SK-N-SH (cell line): Measurements from ENCODE around the gene ACTG2. TPM values are rescaled to one million over a fixed set of nuclear protein-coding genes. Genes with fewer than 3 reads are reported as not detected.

Experiments
- CTCF ChIA-PET: fragments of 300-600, 350-600 bp; formaldehyde crosslinking; extraction: SDS; loops from one replicate; lab custom pipeline; 2021; lab: Yijun Ruan, JAX
- POLR2A ChIA-PET: fragments of 350-600 bp; sonication (Branson Sonifier 250); formaldehyde crosslinking; extraction: SDS; loops from one replicate; lab custom pipeline; 2020; ENCODE audit warnings: antibody characterized with exemption, inconsistent platforms; lab: Yijun Ruan, JAX
- DNase-seq: peaks from one replicate; pipeline ENCODE4 v3.0.0; 2012
- H2AFZ ChIP-seq: fragments of 200-600 bp; sonication (generic); 2 replicates; pipeline ENCODE4 v1.8.1; 2016; ENCODE audit warnings: antibody characterized with exemption, mild to moderate bottlenecking, low read depth
- H3F3A ChIP-seq: fragments of 200-600 bp; sonication (generic); replicated peaks from 2 replicates; pipeline ENCODE3; 2016; ENCODE audit warnings: antibody characterized with exemption, mild to moderate bottlenecking; ENCODE audit not compliant: insufficient read depth
- H3K27ac ChIP-seq, 2 experiments: fragments of 200-500 bp in 1 of 2; fragments of 200-600 bp in 1 of 2; sonication (Bioruptor generic) in 1 of 2; sonication (generic), shearing (Covaris generic) in 1 of 2; 2 replicates each; pipeline versions ENCODE4 v1.5.1 to v1.6.1; 2014 to 2016; ENCODE audit warnings: low read depth in 2 of 2, inconsistent platforms in 1 of 2, low read length in 1 of 2, mild to moderate bottlenecking in 1 of 2, mixed read lengths in 1 of 2
- H3K27me3 ChIP-seq: fragments of 200-600 bp; sonication (generic), shearing (Covaris generic); 2 replicates; pipeline ENCODE4 v1.6.1; 2016; ENCODE audit warnings: mixed run types; ENCODE audit not compliant: insufficient read depth
- H3K36me3 ChIP-seq, 2 experiments: fragments of 200-500 bp in 1 of 2; fragments of 200-600 bp in 1 of 2; sonication (Bioruptor generic) in 1 of 2; sonication (generic) in 1 of 2; replicated peaks in 1 of 2; 2 replicates each; pipeline versions ENCODE3 to v1.5.1; 2014 to 2016; ENCODE audit warnings: low read length in 1 of 2, mild to moderate bottlenecking in 1 of 2; ENCODE audit not compliant: insufficient read depth in 2 of 2, control insufficient read depth in 1 of 2
- H3K4me1 ChIP-seq, 2 experiments: fragments of 200-500 bp in 1 of 2; fragments of 200-600 bp in 1 of 2; sonication (Bioruptor generic) in 1 of 2; sonication (generic), shearing (Covaris generic) in 1 of 2; 2 replicates each; pipeline versions ENCODE4 v1.5.1 to v1.6.1; 2014 to 2016; ENCODE audit warnings: low read depth in 1 of 2, low read length in 1 of 2, mixed run types in 1 of 2; ENCODE audit not compliant: insufficient read depth in 2 of 2, control insufficient read depth in 1 of 2
- H3K4me2 ChIP-seq: fragments of 200-600 bp; sonication (generic), shearing (Covaris generic); 2 replicates; pipeline ENCODE4 v1.6.1; 2017; ENCODE audit warnings: mixed run types
- H3K4me3 ChIP-seq, 2 experiments: fragments of 200-500 bp in 1 of 2; fragments of 200-600 bp in 1 of 2; sonication (Bioruptor generic) in 1 of 2; sonication (generic), shearing (Covaris generic) in 1 of 2; 2 replicates each; pipeline versions ENCODE4 v1.5.1 to v1.8.1; 2014 to 2016; ENCODE audit warnings: low read depth in 2 of 2, inconsistent platforms in 1 of 2, low read length in 1 of 2, mild to moderate bottlenecking in 1 of 2, mixed read lengths in 1 of 2, moderate library complexity in 1 of 2
- H3K79me2 ChIP-seq: fragments of 200-600 bp; sonication (generic); 2 replicates; pipeline ENCODE4 v1.8.1; 2017; ENCODE audit warnings: mild to moderate bottlenecking; ENCODE audit not compliant: insufficient read depth
- H3K9ac ChIP-seq: fragments of 200-600 bp; sonication (generic); 2 replicates; pipeline ENCODE4 v1.6.1; 2017; ENCODE audit warnings: mixed run types
- H3K9me2 ChIP-seq: fragments of 200-600 bp; sonication (generic); 2 replicates; pipeline ENCODE4 v1.6.1; 2017; ENCODE audit warnings: mixed run types
- H3K9me3 ChIP-seq: fragments of 200-600 bp; sonication (generic); 2 replicates; pipeline ENCODE4 v1.6.1; 2017; ENCODE audit warnings: mixed run types, mild to moderate bottlenecking, moderate library complexity
- H4K20me1 ChIP-seq: fragments of 200-600 bp; sonication (generic); 2 replicates; pipeline ENCODE4 v1.6.1; 2017; ENCODE audit warnings: mild to moderate bottlenecking, mixed run types; ENCODE audit not compliant: insufficient read depth
- CHD2 ChIP-seq: fragments of 150-350 bp; IDR thresholded peaks from 2 replicates; pipeline ENCODE4 v1.6.1; 2018; ENCODE audit warnings: low read length; ENCODE audit not compliant: partially characterized antibody
- CTCF ChIP-seq: fragments of 200-600 bp; sonication (generic); IDR thresholded peaks from 2 replicates; pipeline ENCODE4 v1.6.1; 2017; ENCODE audit warnings: antibody characterized with exemption, mild to moderate bottlenecking, moderate library complexity
- EP300 ChIP-seq, 2 experiments: IDR thresholded peaks; 2 replicates each; pipeline versions ENCODE4 v1.4.0 to v1.6.1; 2012; ENCODE audit warnings: borderline replicate concordance in 1 of 2, low read depth in 1 of 2, low read length in 1 of 2
- EZH2phosphoT487 ChIP-seq: fragments of 200-600 bp; sonication (generic); IDR thresholded peaks from 2 replicates; pipeline ENCODE4 v1.6.1; 2017; ENCODE audit warnings: low read depth, mixed run types, mild to moderate bottlenecking, antibody characterized with exemption, moderate library complexity, borderline replicate concordance
- FOXJ3 ChIP-seq: sonication (generic); formaldehyde crosslinking; IDR thresholded peaks from 2 replicates; pipeline ENCODE4 v1.5.1; 2020; ENCODE audit warnings: mild to moderate bottlenecking, missing genetic modification reagents
- FOXM1 ChIP-seq: IDR thresholded peaks from 2 replicates; pipeline ENCODE4 v1.4.0; 2012; ENCODE audit warnings: low read depth, mild to moderate bottlenecking
- IRF3 ChIP-seq: fragments of 150-350 bp; IDR thresholded peaks from 2 replicates; pipeline ENCODE4 v1.6.1; 2016; ENCODE audit warnings: mild to moderate bottlenecking, low read depth, low read length
- JUND ChIP-seq: IDR thresholded peaks from 2 replicates; pipeline ENCODE4 v1.4.0; 2012
- MXI1 ChIP-seq: IDR thresholded peaks from 2 replicates; pipeline ENCODE4 v1.6.1; 2012; ENCODE audit warnings: mild to moderate bottlenecking, low read depth, low read length, improper control_type of control experiment
- RAD21 ChIP-seq: IDR thresholded peaks from 2 replicates; pipeline ENCODE4 v1.6.1; 2012; ENCODE audit warnings: mild to moderate bottlenecking, low read length
- RFX5 ChIP-seq: IDR thresholded peaks from 2 replicates; pipeline ENCODE4 v1.6.1; 2012; ENCODE audit warnings: mild to moderate bottlenecking, improper control_type of control experiment, low read length
- SIN3A ChIP-seq: IDR thresholded peaks from 2 replicates; pipeline ENCODE4 v1.6.1; 2012; ENCODE audit warnings: low read depth, mild to moderate bottlenecking, low read length, moderate library complexity, borderline replicate concordance
- SMC3 ChIP-seq: IDR thresholded peaks from 2 replicates; pipeline ENCODE4 v1.6.1; 2012; ENCODE audit warnings: low read depth, low read length, improper control_type of control experiment
- TCF12 ChIP-seq: IDR thresholded peaks from 2 replicates; pipeline ENCODE4 v1.4.0; 2012
- USF1 ChIP-seq: IDR thresholded peaks from 2 replicates; pipeline ENCODE4 v1.4.0; 2012; ENCODE audit warnings: low read depth, borderline replicate concordance
- YY1 ChIP-seq: IDR thresholded peaks from 2 replicates; pipeline ENCODE4 v1.4.0; 2012; ENCODE audit warnings: low read depth, mild to moderate bottlenecking
- ZBTB33 ChIP-seq: IDR thresholded peaks from 2 replicates; pipeline ENCODE4 v1.4.0; 2012; ENCODE audit warnings: low read depth, borderline replicate concordance
- WGBS: methylation state at CpG from one replicate; pipeline ENCODE4 v1.1.6; 2017; ENCODE audit warnings: low lambda C conversion rate; 5-methylcytosine and 5-hydroxymethylcytosine counted together
- polyA plus RNA-seq, 3 experiments: library from polyadenylated mRNA; depleted of rRNA; stranded (reverse); fragments of >200 nt; gene quantifications; 2 replicates each; pipeline ENCODE4 v1.2.3, GENCODE V29; 2012

ACTG2 gene
- polyA plus RNA-seq, 1 of the 3 experiments (the other 2 are of a cell fraction) = 0.25 TPM

DNA sequence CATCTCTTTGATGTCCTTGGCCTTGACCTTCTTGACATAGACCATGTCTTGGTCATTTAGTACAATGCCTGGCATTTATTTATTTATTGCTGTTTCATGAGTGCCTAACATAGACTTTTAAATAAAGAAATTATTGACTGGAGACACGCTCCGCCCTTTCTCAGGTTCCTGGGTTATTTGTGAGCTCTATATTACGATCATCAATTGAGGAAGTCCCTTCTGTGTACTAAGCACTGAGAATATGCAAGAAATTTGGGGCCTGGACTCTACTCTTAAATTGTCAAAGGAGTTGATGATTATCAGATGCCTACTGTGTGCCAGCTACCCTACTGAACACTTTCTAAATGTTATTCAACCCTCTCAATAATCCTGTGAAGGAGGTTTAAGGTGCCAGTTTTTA lies 72.2 kb downstream of the ACTG2 start:
- no peak for DNase-seq
- H3K79me2 ChIP-seq = no peaks in the 10 kb centered on the region
- ChIA-PET POLR2A (no interaction called here), CTCF (interaction anchor here (0.6 kb wide), 1 partner anchor 31 kb away, joined by 3 read pairs; no protein-coding TSS in a partner anchor)
- H3K27me3 ChIP-seq = no peaks in the 10 kb centered on the region
- H2AFZ ChIP-seq = no peak overlapping the region
- no peak overlapping the region for H3K4me3 ChIP-seq
- no peaks in the 10 kb centered on the region for H3K36me3 ChIP-seq
- no peak overlapping the region for H3K27ac ChIP-seq
- no peak overlapping the region for H3K4me2 ChIP-seq
- H3F3A ChIP-seq = peaks cover 9% of the 10 kb centered on the region
- no peaks in the 10 kb centered on the region for H4K20me1 ChIP-seq
- no peak overlapping the region for H3K9ac ChIP-seq
- WGBS = 97% methylated on average over 3 of the region's 3 CpGs
- H3K4me1 ChIP-seq = peaks cover 2% of the 10 kb centered on the region in 2 experiments; a peak in 1 of 4 replicates
- H3K9me2 ChIP-seq = no peaks in the 10 kb centered on the region
- TF ChIP-seq SIN3A (no peak), CHD2 (no peak), MXI1 (no peak), FOXM1 (no peak), JUND (no peak), EZH2phosphoT487 (no peak), RFX5 (no peak)
- H3K9me3 ChIP-seq = no peaks in the 10 kb centered on the region

DNA sequence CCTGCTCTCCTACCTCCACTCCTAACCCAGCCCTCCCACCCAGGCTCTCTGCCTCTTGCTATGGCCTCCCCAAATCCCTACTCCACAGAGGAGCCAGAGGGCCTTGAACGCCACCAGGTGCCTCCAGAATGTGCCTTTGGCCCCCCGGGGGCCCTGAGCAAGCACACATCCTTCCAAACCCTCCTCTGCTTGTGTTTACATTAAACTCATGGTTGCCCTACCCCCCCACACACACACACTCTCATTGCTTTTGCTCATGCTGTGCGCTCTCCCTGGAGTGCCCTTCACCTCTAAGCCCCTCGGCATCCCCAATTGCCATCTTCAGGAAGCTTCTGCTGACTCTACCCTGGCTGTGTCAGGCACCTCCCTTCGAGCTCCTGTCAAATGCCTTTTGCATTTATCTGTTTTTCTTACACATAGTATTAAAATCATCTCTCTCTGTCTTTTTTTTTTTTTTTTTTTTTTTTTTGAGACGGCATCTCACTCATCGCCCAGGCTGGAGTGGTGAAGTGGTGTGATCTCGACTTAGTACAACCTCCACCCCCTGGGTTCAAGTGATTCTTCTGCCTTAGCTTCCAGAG lies 75.6 kb downstream of the ACTG2 start:
- no peak for DNase-seq
- no peaks in the 10 kb centered on the region for H3K9me3 ChIP-seq
- H2AFZ ChIP-seq = no peak overlapping the region
- peaks cover 12 to 23% of the 10 kb centered on the region in 2 experiments for H3K4me1 ChIP-seq
- H4K20me1 ChIP-seq = no peaks in the 10 kb centered on the region
- H3K27me3 ChIP-seq = no peaks in the 10 kb centered on the region
- TF ChIP-seq RAD21 = no peak
- TF ChIP-seq USF1 = no peak
- TF ChIP-seq ZBTB33 = no peak
- no peak for TF ChIP-seq MXI1
- no peak for TF ChIP-seq IRF3
- no peak for TF ChIP-seq YY1
- TF ChIP-seq TCF12 = no peak
- TF ChIP-seq CHD2 = no peak
- no peak for TF ChIP-seq EP300 (IDR thresholded peaks at IDR 0.05; ENCODE audit: borderline replicate concordance in 1 of 2, low read depth in 1 of 2, low read length in 1 of 2)
- TF ChIP-seq SMC3 = no peak
- TF ChIP-seq FOXJ3 = no peak
- TF ChIP-seq CTCF = no peak
- H3K79me2 ChIP-seq = no peaks in the 10 kb centered on the region
- H3K9ac ChIP-seq = no peak overlapping the region
- no peak overlapping the region for H3K4me3 ChIP-seq
- no peaks in the 10 kb centered on the region for H3K9me2 ChIP-seq
- H3K4me2 ChIP-seq = no peak overlapping the region
- POLR2A ChIA-PET = no interaction called here
- no peaks in the 10 kb centered on the region for H3F3A ChIP-seq
- H3K27ac ChIP-seq = no peak overlapping the region
- H3K36me3 ChIP-seq = no peaks in the 10 kb centered on the region
- 87% methylated on average over 8 of the region's 8 CpGs for WGBS
- CTCF ChIA-PET = no interaction called here
